ENCODE measurements around the gene MGAT1.
A peak's percentile ranks its signal among the peaks of the same experiment; 100 is the strongest.

DNA sequence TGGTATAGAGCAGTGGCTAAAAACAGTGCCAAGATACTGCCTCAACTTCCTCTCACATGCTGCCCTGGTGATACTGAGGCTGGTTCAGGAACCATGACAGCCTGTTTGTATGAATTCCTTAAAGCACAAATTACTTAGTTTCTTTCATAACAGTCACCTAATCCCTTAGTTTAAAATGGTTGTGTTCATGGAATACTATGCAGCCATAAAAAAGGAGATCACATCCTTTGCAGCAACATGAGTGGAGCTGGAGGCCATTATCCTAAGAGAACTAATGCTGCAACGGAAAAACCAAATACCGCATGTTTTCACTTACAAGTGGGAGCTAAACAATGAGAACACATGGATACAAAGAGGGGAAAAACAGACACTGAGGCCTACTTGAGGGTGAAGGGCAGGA lies 36.6 kb upstream of the MGAT1 start:
- TF ChIP-seq, protein P1, sequence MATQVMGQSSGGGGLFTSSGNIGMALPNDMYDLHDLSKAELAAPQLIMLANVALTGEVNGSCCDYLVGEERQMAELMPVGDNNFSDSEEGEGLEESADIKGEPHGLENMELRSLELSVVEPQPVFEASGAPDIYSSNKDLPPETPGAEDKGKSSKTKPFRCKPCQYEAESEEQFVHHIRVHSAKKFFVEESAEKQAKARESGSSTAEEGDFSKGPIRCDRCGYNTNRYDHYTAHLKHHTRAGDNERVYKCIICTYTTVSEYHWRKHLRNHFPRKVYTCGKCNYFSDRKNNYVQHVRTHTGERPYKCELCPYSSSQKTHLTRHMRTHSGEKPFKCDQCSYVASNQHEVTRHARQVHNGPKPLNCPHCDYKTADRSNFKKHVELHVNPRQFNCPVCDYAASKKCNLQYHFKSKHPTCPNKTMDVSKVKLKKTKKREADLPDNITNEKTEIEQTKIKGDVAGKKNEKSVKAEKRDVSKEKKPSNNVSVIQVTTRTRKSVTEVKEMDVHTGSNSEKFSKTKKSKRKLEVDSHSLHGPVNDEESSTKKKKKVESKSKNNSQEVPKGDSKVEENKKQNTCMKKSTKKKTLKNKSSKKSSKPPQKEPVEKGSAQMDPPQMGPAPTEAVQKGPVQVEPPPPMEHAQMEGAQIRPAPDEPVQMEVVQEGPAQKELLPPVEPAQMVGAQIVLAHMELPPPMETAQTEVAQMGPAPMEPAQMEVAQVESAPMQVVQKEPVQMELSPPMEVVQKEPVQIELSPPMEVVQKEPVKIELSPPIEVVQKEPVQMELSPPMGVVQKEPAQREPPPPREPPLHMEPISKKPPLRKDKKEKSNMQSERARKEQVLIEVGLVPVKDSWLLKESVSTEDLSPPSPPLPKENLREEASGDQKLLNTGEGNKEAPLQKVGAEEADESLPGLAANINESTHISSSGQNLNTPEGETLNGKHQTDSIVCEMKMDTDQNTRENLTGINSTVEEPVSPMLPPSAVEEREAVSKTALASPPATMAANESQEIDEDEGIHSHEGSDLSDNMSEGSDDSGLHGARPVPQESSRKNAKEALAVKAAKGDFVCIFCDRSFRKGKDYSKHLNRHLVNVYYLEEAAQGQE (IDR thresholded peaks at IDR 0.05): no peak
- no peak for TF ChIP-seq POLR2AphosphoS2 (conservative IDR thresholded peaks at IDR 0.05; ENCODE audit: low read length)
- TF ChIP-seq, protein P2, sequence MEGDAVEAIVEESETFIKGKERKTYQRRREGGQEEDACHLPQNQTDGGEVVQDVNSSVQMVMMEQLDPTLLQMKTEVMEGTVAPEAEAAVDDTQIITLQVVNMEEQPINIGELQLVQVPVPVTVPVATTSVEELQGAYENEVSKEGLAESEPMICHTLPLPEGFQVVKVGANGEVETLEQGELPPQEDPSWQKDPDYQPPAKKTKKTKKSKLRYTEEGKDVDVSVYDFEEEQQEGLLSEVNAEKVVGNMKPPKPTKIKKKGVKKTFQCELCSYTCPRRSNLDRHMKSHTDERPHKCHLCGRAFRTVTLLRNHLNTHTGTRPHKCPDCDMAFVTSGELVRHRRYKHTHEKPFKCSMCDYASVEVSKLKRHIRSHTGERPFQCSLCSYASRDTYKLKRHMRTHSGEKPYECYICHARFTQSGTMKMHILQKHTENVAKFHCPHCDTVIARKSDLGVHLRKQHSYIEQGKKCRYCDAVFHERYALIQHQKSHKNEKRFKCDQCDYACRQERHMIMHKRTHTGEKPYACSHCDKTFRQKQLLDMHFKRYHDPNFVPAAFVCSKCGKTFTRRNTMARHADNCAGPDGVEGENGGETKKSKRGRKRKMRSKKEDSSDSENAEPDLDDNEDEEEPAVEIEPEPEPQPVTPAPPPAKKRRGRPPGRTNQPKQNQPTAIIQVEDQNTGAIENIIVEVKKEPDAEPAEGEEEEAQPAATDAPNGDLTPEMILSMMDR (IDR thresholded peaks at IDR 0.05): no peak
- no peak for TF ChIP-seq POLR2A (IDR thresholded peaks at IDR 0.05; ENCODE audit: low read length)
- TF ChIP-seq HDAC2 (IDR thresholded peaks at IDR 0.05): no peak
- peak; percentile 46; the same call in 1 of the 2 replicates for TF ChIP-seq KDM1A (IDR thresholded peaks at IDR 0.05; ENCODE audit: low read depth)
- TF ChIP-seq EP300 (IDR thresholded peaks at IDR 0.05): no peak
- no peak for TF ChIP-seq RFX5 (IDR thresholded peaks at IDR 0.05)
- no peak for TF ChIP-seq CHD4 (IDR thresholded peaks at IDR 0.05; ENCODE audit: borderline replicate concordance)
- TF ChIP-seq ESRRA (IDR thresholded peaks at IDR 0.05; ENCODE audit: borderline replicate concordance, low read length): no peak

Data from A549 (cell line).